Stimulated activated CD4-positive, alpha-beta T cell treated with anti-CD3 and anti-CD28 coated beads, Interleukin-15, amount 100 ng/mL, for 48 hours (primary cell): ENCODE results near the gene INTS6.
"Not testable (repeated sequence)": the region's sequence is repeated elsewhere in the genome, so short reads cannot be mapped to it uniquely, and the experiment has no call there.

Experiments
- DNase-seq, 2 donors: peaks; one replicate each; pipeline ENCODE4 v3.0.0-alpha.2; 2020; ENCODE audit warnings: low read depth in 2 of 2

Gene INTS6

GRCh38 chr13:51453959-51454703 is 1.3 kb upstream of the INTS6 start:
- DNase-seq = peak; percentile 9 to 38

GRCh38 chr13:51453207-51453958 is 547 bp upstream of the INTS6 start:
- DNase-seq = peak; percentile 61 to 72

GRCh38 chr13:51451467-51452360 is 1.1 kb downstream of the INTS6 start:
- peak; percentile 68 to 71 for DNase-seq

DNA sequence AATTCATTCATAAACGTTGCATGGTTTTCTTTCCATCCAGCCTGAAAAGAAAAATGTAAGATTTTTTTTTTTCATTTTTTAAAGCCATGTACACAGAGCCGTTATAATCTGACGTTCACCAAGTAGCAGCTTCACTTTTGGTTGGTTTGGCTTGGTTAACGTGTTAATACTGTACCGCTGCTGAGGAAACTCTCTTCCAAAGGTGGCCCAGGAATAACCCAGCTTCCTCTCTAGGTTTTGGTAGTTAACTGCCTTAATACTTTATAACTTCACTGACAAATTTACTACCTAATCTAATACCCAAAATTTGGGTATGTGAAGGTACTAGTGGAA is 1.7 kb downstream of the INTS6 start:
- DNase-seq = no peak

DNA sequence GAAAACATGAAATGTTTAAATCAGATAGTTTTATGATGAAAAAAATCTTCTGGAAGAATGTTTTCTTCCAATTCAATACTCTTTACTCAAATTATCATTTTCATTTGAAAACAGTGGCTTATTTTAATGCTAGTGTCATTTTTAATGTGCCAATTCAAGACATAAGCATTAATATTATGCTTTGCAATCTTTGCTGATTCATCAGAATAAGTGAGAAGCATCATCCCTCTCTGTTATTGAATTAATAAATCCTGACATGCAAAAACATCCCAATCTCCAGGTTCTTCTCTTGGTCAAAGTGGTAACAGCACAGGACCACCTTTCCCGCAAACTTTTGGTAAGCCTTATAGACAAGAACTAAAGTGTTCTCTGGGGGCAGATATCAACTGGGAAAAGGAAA is 3.8 kb downstream of the INTS6 start:
- DNase-seq = no peak

GRCh38 chr13:51444922-51445321 is 7.9 kb downstream of the INTS6 start:
- no peak for DNase-seq

GRCh38 chr13:51440381-51440780 is 12.5 kb downstream of the INTS6 start:
- DNase-seq = no peak

DNA sequence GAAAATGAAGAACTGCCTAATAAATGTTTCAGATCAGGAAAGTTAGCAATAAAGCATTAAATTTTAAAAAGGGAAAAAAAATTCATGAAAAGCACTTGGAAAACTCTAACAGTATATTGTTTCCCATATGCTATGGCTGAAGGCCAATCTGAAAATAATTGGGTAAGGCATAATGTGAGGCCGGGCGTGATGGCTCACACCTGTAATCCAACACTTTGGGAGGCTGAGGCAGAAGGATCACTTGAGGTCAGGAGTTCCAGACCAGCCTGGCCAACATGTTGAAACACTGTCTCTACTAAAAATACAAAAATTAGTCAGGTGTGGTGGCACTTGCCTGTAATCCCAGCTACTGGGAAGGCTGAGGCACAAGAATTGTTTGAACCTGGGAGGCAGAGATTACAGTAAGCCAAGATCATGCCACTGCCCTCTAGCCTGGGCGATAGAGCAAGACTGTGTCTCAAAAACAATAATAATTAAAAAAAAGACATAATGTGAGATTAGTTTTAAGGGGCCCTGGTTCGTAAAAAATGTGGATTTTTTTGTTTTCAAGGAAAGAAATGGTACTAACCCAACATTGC is 15.2 kb downstream of the INTS6 start:
- no peak for DNase-seq

- DNase-seq = no peak
These were observed 17.7 kb downstream of the INTS6 start for GRCh38 chr13:51435002-51435578.

- no peak for DNase-seq
These were observed 20.3 kb downstream of the INTS6 start for GRCh38 chr13:51432576-51432975.

DNA sequence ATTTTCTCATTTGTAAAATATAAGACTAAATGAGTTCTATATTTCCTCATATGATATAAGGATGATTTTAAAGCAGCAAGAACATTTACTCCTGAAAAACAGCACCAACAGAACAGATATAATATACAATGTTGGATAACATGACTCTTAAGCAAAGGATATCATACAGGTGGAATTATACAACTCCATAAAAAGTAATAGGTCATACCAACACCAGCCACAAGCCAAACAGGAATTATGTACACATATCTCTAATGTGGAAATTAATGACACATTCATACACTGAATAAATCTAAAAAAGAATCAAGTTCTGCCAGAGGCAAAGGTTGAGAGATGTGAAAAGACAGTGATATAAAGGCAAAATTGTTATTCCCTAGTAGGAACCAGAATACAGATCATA is 25.9 kb downstream of the INTS6 start:
- DNase-seq = no peak

DNA sequence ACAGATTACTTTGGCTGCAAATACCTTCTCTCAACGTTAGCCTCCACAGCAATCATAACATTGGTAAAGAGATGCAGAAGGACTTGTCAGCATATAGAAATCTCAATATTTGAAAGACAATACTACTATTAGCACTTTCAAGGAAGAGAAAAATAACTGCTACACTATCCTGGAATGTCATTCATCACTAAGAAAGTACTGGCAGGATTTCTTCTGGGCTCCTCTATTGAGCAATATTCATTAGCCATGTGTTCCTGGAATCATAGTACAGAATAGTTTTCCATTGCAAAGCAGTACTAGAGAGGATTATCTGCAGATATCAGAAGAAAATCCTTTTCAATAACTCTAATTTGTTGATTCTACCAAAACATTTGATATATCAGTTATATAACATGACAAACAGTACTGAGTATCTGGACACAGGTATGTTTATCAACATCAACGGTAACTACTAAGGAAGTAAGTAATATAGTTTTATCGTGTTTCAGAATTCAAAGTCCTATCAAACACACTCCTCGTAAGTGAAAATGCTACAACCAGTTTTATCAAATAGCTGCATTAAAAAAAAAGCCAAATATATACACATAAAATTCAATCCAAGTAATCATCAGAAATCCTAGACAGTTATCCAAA is 27.3 kb downstream of the INTS6 start:
- DNase-seq = no peak

GRCh38 chr13:51423766-51424165 is 29.1 kb downstream of the INTS6 start:
- no peak for DNase-seq

DNA sequence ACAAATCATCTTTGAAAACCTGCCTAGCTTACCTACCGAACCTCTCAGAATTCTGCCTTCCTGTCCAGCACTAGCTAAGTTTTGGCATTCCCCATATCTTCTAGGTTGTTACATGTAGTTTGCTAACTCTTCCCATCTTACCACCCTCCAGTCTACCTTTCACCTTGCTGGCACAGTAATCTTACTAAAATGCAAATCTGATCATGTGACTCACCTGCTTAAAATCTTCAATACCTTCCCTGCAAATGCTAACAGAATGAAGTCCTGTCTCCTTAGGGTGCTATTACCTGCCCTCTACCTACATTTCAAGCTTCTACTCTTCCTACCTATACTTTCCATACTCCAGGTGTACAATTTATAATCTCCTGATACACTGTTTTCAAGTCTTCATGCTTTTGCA is 30.4 kb downstream of the INTS6 start:
- no peak for DNase-seq

GRCh38 chr13:51420681-51421490 is 31.9 kb downstream of the INTS6 start:
- DNase-seq = no peak

GRCh38 chr13:51419001-51419636 is 33.7 kb downstream of the INTS6 start:
- no peak for DNase-seq

- DNase-seq = no peak
These were observed 35.1 kb downstream of the INTS6 start for GRCh38 chr13:51417716-51418115.

- no peak for DNase-seq
These were observed 36.7 kb downstream of the INTS6 start for GRCh38 chr13:51416107-51416506.

GRCh38 chr13:51415339-51415738 is 37.5 kb downstream of the INTS6 start:
- DNase-seq = not testable (repeated sequence)

GRCh38 chr13:51412431-51412830 is 40.4 kb downstream of the INTS6 start:
- no peak for DNase-seq
